ENCODE data around the gene SLC2A11.
"Not testable (repeated sequence)": the region's sequence is repeated elsewhere in the genome, so short reads cannot be mapped to it uniquely, and the experiment has no call there.

The SLC2A11 gene

DNA sequence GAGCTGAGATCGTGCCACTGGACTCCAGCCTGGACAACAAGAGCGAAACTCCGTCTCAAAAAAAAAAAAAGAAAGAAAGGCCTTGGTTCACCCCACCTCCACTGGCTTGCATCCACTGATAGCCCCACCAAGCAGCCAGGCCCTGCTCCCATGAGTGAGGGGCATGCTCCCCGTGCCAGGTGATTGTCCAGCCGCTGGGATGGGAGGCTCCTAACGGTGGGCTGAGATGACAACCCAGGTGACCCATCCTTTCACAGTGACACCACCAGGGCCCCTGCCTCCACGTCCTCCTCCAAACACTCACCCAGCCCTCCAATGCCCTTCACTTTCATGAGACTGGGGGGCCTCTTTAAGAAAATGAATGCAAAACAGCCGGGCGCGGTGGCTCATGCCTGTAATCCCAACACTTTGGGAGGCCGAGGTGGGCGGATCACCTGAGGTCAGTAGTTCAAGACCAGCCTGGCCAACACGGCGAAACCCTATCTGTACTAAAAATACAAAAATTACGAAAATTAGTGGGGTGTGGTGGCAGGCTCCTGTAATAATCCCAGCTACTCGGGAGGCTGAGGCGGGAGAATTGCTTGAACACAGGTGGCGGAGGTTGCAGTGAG is 10.3 kb upstream of the SLC2A11 start:
- H3K27me3 ChIP-seq (ENCODE audit: control insufficient read depth in 1 of 2, insufficient read depth in 2 of 2, low read length in 2 of 2) = no peaks in the 10 kb centered on the region
- H3K27ac ChIP-seq (ENCODE audit: low read depth, low read length) = no peak overlapping the region
- H3K4me3 ChIP-seq (ENCODE audit: low read depth in 1 of 2, low read length in 2 of 2) = no peak overlapping the region
- H3K4me1 ChIP-seq (ENCODE audit: control insufficient read depth in 1 of 2, insufficient read depth in 2 of 2, low read length in 2 of 2) = peaks cover 11 to 45% of the 10 kb centered on the region in 2 donors
- no peak overlapping the region for H3K9ac ChIP-seq (ENCODE audit: low read depth in 1 of 2, low read length in 2 of 2)
- H3K9me3 ChIP-seq (ENCODE audit: control insufficient read depth in 1 of 2, low read length in 2 of 2) = no peaks in the 10 kb centered on the region
- no peaks in the 10 kb centered on the region for H3K36me3 ChIP-seq (ENCODE audit: control insufficient read depth in 1 of 2, insufficient read depth in 2 of 2, low read length in 2 of 2)

DNA sequence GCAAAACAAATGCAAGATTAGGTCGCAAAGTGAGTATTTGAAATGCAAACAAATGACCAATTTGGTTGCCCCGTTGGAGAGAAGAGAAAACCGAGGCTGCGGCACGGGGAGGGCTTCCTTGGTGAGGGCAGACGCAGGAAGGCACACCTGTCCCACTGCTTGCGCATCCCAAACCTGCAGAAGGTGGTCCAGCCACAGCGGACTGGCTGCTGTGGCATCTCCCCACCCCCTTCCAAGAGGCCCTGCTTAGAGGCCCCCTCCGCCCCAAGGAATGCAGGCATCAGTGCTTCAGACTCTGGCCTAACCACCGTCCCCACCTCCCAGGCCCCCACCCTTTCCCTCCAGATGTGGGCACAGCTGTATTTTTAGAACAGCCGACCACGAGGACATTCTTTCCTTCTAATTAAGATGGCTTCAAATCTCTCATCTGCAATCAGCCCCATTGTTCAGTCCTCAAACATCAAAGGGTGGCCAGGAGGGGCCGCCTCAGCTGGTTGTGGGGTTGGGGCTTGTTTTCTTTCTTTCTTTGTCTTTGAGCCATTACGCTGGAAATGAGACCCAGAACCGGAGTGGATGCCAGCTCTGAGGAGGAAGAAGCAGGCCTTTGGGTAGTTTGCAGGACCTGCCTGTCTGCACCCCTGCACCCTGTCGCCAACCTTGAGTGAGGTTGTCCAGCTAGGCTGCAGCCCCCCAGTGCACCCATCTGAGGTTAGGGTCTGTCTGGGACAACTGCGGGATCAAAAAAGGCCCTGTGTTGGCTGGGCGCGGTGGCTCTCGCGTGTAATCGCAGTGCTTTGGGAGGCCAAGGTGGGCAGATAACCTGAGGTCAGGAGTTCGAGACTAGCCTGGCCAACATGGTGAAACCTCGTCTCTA is 9.4 kb upstream of the SLC2A11 start:
- Histone ChIP-seq H3K4me3 (ENCODE audit: low read depth in 1 of 2, low read length in 2 of 2) (no peak overlapping the region), H3K27ac (ENCODE audit: low read depth, low read length) (no peak overlapping the region), H3K36me3 (ENCODE audit: control insufficient read depth in 1 of 2, insufficient read depth in 2 of 2, low read length in 2 of 2) (no peaks in the 10 kb centered on the region), H3K9ac (ENCODE audit: low read depth in 1 of 2, low read length in 2 of 2) (no peak overlapping the region), H3K27me3 (ENCODE audit: control insufficient read depth in 1 of 2, insufficient read depth in 2 of 2, low read length in 2 of 2) (no peaks in the 10 kb centered on the region), H3K4me1 (ENCODE audit: control insufficient read depth in 1 of 2, insufficient read depth in 2 of 2, low read length in 2 of 2) (peaks cover 11 to 41% of the 10 kb centered on the region in 2 donors), H3K9me3 (ENCODE audit: control insufficient read depth in 1 of 2, low read length in 2 of 2) (no peaks in the 10 kb centered on the region)

- no peaks in the 10 kb centered on the region for H3K36me3 ChIP-seq (ENCODE audit: control insufficient read depth in 1 of 2, insufficient read depth in 2 of 2, low read length in 2 of 2)
- H3K27me3 ChIP-seq (ENCODE audit: control insufficient read depth in 1 of 2, insufficient read depth in 2 of 2, low read length in 2 of 2) = no peaks in the 10 kb centered on the region
- no peak overlapping the region for H3K4me3 ChIP-seq (ENCODE audit: low read depth in 1 of 2, low read length in 2 of 2)
- H3K27ac ChIP-seq (ENCODE audit: low read depth, low read length) = no peak overlapping the region
- H3K9ac ChIP-seq (ENCODE audit: low read depth in 1 of 2, low read length in 2 of 2) = no peak overlapping the region
- no peaks in the 10 kb centered on the region for H3K9me3 ChIP-seq (ENCODE audit: control insufficient read depth in 1 of 2, low read length in 2 of 2)
- peaks cover 11 to 39% of the 10 kb centered on the region in 2 donors for H3K4me1 ChIP-seq (ENCODE audit: control insufficient read depth in 1 of 2, insufficient read depth in 2 of 2, low read length in 2 of 2)
These were observed 8.4 kb upstream of the SLC2A11 start for GRCh38 chr22:23849009-23850006.

GRCh38 chr22:23850136-23850611 is 7.5 kb upstream of the SLC2A11 start:
- H3K27ac ChIP-seq (ENCODE audit: low read depth, low read length) = no peak overlapping the region
- H3K27me3 ChIP-seq (ENCODE audit: control insufficient read depth in 1 of 2, insufficient read depth in 2 of 2, low read length in 2 of 2) = no peaks in the 10 kb centered on the region
- H3K9me3 ChIP-seq (ENCODE audit: control insufficient read depth in 1 of 2, low read length in 2 of 2) = no peaks in the 10 kb centered on the region
- peaks cover 5 to 30% of the 10 kb centered on the region in 2 donors for H3K4me1 ChIP-seq (ENCODE audit: control insufficient read depth in 1 of 2, insufficient read depth in 2 of 2, low read length in 2 of 2)
- H3K4me3 ChIP-seq (ENCODE audit: low read depth in 1 of 2, low read length in 2 of 2) = peak overlapping the region in 1 of 2 donors; percentile 16
- no peak overlapping the region for H3K9ac ChIP-seq (ENCODE audit: low read depth in 1 of 2, low read length in 2 of 2)
- no peaks in the 10 kb centered on the region for H3K36me3 ChIP-seq (ENCODE audit: control insufficient read depth in 1 of 2, insufficient read depth in 2 of 2, low read length in 2 of 2)

GRCh38 chr22:23856721-23857605 is 712 bp upstream of the SLC2A11 start:
- Histone ChIP-seq H3K9me3 (ENCODE audit: control insufficient read depth in 1 of 2, low read length in 2 of 2) (no peaks in the 10 kb centered on the region), H3K9ac (ENCODE audit: low read depth in 1 of 2, low read length in 2 of 2) (peak overlapping the region; percentile 73 to 82), H3K4me1 (ENCODE audit: control insufficient read depth in 1 of 2, insufficient read depth in 2 of 2, low read length in 2 of 2) (peaks cover 13 to 22% of the 10 kb centered on the region in 2 donors), H3K36me3 (ENCODE audit: control insufficient read depth in 1 of 2, insufficient read depth in 2 of 2, low read length in 2 of 2) (no peaks in the 10 kb centered on the region), H3K27ac (ENCODE audit: low read depth, low read length) (peak overlapping the region; percentile 58), H3K27me3 (ENCODE audit: control insufficient read depth in 1 of 2, insufficient read depth in 2 of 2, low read length in 2 of 2) (no peaks in the 10 kb centered on the region), H3K4me3 (ENCODE audit: low read depth in 1 of 2, low read length in 2 of 2) (peak overlapping the region; percentile 81 to 89)

DNA sequence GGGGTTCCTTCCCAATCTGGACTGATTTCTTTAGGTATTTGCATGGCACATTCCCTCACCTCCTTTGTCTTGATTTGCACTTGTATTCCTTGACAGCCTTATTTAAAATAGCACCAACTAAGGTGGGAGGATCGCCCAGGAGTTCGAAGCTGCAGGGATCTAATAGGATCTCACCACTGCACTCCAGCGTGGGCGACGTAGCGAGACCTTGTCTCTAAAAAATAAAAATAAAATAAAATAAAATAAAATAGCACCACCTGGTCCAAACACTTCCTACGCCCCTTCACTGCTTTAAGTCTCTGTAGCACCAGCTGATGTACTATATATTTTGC is 775 bp downstream of the SLC2A11 start:
- no peaks in the 10 kb centered on the region for H3K9me3 ChIP-seq (ENCODE audit: control insufficient read depth in 1 of 2, low read length in 2 of 2)

DNA sequence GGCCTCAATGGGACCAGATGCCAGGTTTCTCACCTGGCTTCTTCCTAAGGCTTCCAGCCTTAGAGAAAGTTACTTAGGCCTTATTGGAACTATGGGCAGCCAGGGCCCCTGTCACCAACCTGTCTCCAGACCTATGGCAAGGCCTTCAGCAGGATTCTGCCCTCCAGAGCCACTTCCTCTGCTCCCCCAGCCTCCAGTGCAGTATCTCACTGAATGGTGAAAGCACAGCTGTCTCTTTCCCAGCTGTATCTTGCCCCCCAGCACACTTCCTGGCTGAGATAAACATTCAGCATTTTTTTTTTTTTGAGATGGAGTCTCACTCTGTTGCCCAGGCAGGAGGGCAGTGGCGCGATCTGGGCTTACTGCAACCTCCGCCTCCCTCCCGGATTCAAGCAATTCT is 1.5 kb downstream of the SLC2A11 start:
- H3K36me3 ChIP-seq (ENCODE audit: control insufficient read depth in 1 of 2, insufficient read depth in 2 of 2, low read length in 2 of 2) = no peaks in the 10 kb centered on the region
- no peaks in the 10 kb centered on the region for H3K9me3 ChIP-seq (ENCODE audit: control insufficient read depth in 1 of 2, low read length in 2 of 2)
- no peak overlapping the region for H3K4me3 ChIP-seq (ENCODE audit: low read depth in 1 of 2, low read length in 2 of 2)
- no peak overlapping the region for H3K27ac ChIP-seq (ENCODE audit: low read depth, low read length)
- H3K27me3 ChIP-seq (ENCODE audit: control insufficient read depth in 1 of 2, insufficient read depth in 2 of 2, low read length in 2 of 2) = no peaks in the 10 kb centered on the region
- H3K9ac ChIP-seq (ENCODE audit: low read depth in 1 of 2, low read length in 2 of 2) = no peak overlapping the region
- H3K4me1 ChIP-seq (ENCODE audit: control insufficient read depth in 1 of 2, insufficient read depth in 2 of 2, low read length in 2 of 2) = peaks cover 13 to 22% of the 10 kb centered on the region in 2 donors

More for the DNA sequence above, 775 bp downstream of the SLC2A11 start:
- Histone ChIP-seq H3K4me3 (ENCODE audit: low read depth in 1 of 2, low read length in 2 of 2) (peak overlapping the region; percentile 81 to 89), H3K36me3 (ENCODE audit: control insufficient read depth in 1 of 2, insufficient read depth in 2 of 2, low read length in 2 of 2) (no peaks in the 10 kb centered on the region), H3K9ac (ENCODE audit: low read depth in 1 of 2, low read length in 2 of 2) (peak overlapping the region; percentile 73 to 82), H3K27me3 (ENCODE audit: control insufficient read depth in 1 of 2, insufficient read depth in 2 of 2, low read length in 2 of 2) (no peaks in the 10 kb centered on the region), H3K27ac (ENCODE audit: low read depth, low read length) (no peak overlapping the region), H3K4me1 (ENCODE audit: control insufficient read depth in 1 of 2, insufficient read depth in 2 of 2, low read length in 2 of 2) (peaks cover 13 to 22% of the 10 kb centered on the region in 2 donors)

DNA sequence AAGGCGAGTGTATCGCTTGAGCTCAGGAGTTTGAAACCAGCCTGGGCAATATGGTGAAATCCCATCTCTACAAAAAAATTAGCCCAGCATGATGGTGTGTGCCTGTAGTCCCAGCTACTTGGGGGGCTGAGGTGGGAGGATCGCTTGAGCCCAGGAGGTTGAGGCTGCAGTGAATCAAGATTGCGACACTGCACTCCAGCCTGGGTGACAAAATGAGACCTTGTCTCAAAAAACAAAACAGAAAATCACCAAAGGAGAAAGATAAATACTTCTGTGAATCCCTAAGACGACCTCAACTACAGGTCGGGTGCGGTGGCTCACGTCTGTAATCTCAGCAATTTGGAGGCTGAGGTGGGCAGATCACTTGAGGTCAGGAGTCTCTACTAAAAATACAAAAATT is 2.5 kb downstream of the SLC2A11 start:
- H3K9ac ChIP-seq (ENCODE audit: low read depth in 1 of 2, low read length in 2 of 2); H3K4me3 ChIP-seq (ENCODE audit: low read depth in 1 of 2, low read length in 2 of 2); H3K27me3 ChIP-seq (ENCODE audit: control insufficient read depth in 1 of 2, insufficient read depth in 2 of 2, low read length in 2 of 2); H3K36me3 ChIP-seq (ENCODE audit: control insufficient read depth in 1 of 2, insufficient read depth in 2 of 2, low read length in 2 of 2); H3K27ac ChIP-seq (ENCODE audit: low read depth, low read length); H3K9me3 ChIP-seq (ENCODE audit: control insufficient read depth in 1 of 2, low read length in 2 of 2): not testable (repeated sequence)
- H3K4me1 ChIP-seq (ENCODE audit: control insufficient read depth in 1 of 2, insufficient read depth in 2 of 2, low read length in 2 of 2) = peaks cover 13 to 22% of the 10 kb centered on the region in 2 donors

DNA sequence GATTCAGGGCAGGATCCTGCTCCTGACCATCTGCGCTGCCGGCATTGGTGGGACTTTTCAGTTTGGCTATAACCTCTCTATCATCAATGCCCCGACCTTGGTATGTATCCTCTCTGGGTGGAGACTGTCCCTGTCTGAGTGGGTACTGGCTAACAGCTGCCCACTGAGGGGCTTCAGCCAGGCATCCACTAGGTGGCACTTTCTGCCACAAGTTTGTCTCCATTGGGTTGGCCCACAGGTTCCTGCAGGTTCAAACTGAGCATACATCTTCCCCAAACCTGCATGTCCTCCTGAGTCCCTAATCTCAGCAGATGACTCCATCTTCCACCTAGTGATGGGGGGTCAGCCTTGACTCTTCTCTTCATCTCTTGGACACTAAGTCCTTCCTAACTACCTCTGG is 4.4 kb downstream of the SLC2A11 start:
- Histone ChIP-seq H3K9me3 (ENCODE audit: control insufficient read depth in 1 of 2, low read length in 2 of 2) (no peaks in the 10 kb centered on the region), H3K9ac (ENCODE audit: low read depth in 1 of 2, low read length in 2 of 2) (no peak overlapping the region), H3K4me3 (ENCODE audit: low read depth in 1 of 2, low read length in 2 of 2) (no peak overlapping the region), H3K4me1 (ENCODE audit: control insufficient read depth in 1 of 2, insufficient read depth in 2 of 2, low read length in 2 of 2) (peaks cover 9 to 15% of the 10 kb centered on the region in 2 donors), H3K27ac (ENCODE audit: low read depth, low read length) (no peak overlapping the region), H3K36me3 (ENCODE audit: control insufficient read depth in 1 of 2, insufficient read depth in 2 of 2, low read length in 2 of 2) (no peaks in the 10 kb centered on the region), H3K27me3 (ENCODE audit: control insufficient read depth in 1 of 2, insufficient read depth in 2 of 2, low read length in 2 of 2) (no peaks in the 10 kb centered on the region)

Data from duodenal mucosa (tissue), 2 donors.